ENCODE measurements around the gene P2RX4.
A peak's percentile ranks its signal among the peaks of the same experiment; 100 is the strongest.
"Not testable (repeated sequence)": the region's sequence is repeated elsewhere in the genome, so short reads cannot be mapped to it uniquely, and the experiment has no call there.

Gene P2RX4

DNA sequence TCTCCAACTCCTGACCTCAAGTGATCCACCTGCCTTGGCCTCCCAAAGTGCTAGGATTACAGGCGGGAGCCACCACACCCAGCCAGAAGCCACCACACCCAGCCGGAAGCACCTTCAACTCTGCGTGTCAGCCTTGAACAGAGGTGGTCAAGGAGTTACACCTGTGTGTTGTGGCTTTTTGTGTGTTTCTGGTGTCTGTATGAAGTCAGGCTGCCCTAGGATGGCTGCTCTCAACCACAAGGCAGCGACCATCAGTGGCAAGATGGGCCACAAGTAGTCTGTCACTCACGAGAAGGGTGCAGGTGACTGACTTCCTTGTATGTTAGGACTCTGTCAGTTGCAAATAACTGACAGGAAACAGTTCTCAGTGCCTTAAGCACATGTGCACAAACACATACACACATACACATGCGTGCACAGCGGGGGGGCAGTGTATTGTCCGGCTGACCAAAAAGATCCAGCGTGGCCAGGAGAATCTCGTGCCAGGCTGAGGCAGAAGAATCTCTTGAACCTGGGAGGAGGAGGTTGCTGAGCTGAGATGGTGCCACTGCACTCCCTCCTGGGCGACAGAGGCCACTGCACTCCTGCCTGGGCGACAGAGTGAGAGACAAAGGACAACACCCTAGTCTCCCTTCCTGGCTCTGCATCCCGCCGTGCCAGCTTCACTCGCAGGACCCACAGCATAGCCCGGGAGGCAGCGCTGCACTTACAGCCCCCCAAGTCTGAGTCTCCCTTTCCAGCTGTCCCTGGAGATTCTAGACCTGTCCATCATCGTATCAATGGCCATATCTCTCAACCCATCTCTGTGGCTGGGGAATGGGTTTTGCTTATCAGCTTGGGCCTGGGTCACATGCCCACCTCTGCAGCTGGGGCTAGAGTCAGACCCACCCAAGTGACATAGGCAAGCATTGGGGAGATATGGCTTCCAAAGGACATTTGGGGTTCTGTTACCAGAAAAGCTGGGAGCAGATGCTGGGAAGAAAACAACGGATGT lies 13.7 kb downstream of the P2RX4 start:
- DNase-seq (ENCODE audit: low read depth, low spot score), result no peak
- Histone ChIP-seq H3K36me3 (ENCODE audit: insufficient read depth, insufficient read length, low read length) (peaks cover 28% of the 10 kb centered on the region), H3K9me3 (ENCODE audit: insufficient read depth, low read length) (no peaks in the 10 kb centered on the region)

DNA sequence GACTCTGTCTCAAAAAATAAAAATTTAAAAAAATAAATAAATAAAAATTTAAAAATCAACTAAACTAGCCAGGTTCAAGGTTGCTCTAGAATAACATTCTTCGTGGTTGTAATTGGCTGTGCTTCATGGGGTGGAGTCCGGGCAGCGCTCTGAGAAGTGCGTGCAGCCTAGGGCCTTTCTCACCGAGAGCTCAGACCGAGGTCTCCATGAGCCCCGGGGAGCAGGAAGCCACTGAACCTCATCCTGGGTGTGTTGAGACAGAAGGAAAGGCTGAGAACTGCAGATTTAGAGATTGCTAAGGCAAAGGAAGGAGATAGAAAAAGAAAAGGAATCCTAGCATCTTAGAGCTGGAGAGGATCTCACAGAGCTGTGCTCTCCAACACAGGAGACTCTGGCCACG lies 14.7 kb downstream of the P2RX4 start:
- DNase-seq (ENCODE audit: low read depth, low spot score), result no peak
- H3K36me3 ChIP-seq (ENCODE audit: insufficient read depth, insufficient read length, low read length), result peaks cover 32% of the 10 kb centered on the region
- H3K4me1 ChIP-seq (ENCODE audit: insufficient read depth, insufficient read length), result no peaks in the 10 kb centered on the region
- no peaks in the 10 kb centered on the region for H3K9me3 ChIP-seq (ENCODE audit: insufficient read depth, low read length)
- no peak overlapping the region for H3K4me3 ChIP-seq (ENCODE audit: insufficient read length, low read depth)
- H3K9ac ChIP-seq (ENCODE audit: insufficient read length, low read depth), result no peak overlapping the region
- no peaks in the 10 kb centered on the region for H3K27me3 ChIP-seq (ENCODE audit: insufficient read depth, insufficient read length)
- no peak for TF ChIP-seq ZNF274 (IDR thresholded peaks at IDR 0.05; ENCODE audit: low read depth, low read length)
- TF ChIP-seq SUZ12 (IDR thresholded peaks at IDR 0.05; ENCODE audit: extremely low read depth, insufficient read depth, insufficient read length), result no peak
- TF ChIP-seq YY1 (IDR thresholded peaks at IDR 0.05; ENCODE audit: insufficient read depth, insufficient read length), result no peak

More for the DNA sequence above, 13.7 kb downstream of the P2RX4 start:
- H3K4me3 ChIP-seq (ENCODE audit: insufficient read length, low read depth), result no peak overlapping the region
- H3K4me1 ChIP-seq (ENCODE audit: insufficient read depth, insufficient read length), result no peaks in the 10 kb centered on the region
- H3K27me3 ChIP-seq (ENCODE audit: insufficient read depth, insufficient read length), result no peaks in the 10 kb centered on the region
- H3K9ac ChIP-seq (ENCODE audit: insufficient read length, low read depth), result no peak overlapping the region
- TF ChIP-seq YY1 (IDR thresholded peaks at IDR 0.05; ENCODE audit: insufficient read depth, insufficient read length) (no peak), SUZ12 (IDR thresholded peaks at IDR 0.05; ENCODE audit: extremely low read depth, insufficient read depth, insufficient read length) (no peak), ZNF274 (IDR thresholded peaks at IDR 0.05; ENCODE audit: low read depth, low read length) (no peak)

DNA sequence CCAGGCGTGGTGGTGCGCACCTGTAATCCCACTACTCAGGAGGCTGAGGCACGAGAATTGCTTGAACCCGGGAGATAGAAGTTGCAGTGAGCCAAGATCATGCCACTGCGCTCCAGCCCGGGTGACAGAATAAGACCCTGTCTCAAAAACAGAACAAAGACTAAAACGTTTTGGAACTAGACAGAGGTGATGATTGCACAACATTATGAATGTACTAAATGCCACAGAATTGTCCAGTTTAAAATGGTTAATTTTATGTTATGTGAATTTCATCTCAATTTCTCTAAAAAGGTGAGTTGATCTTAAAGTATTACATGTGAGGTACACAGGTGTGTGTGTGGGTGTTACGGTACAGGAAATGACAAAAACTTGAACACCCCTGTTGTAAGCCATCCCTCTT lies 16.5 kb downstream of the P2RX4 start:
- Histone ChIP-seq H3K4me1 (ENCODE audit: insufficient read depth, insufficient read length) (peaks cover 2% of the 10 kb centered on the region), H3K4me3 (ENCODE audit: insufficient read length, low read depth) (no peak overlapping the region), H3K9me3 (ENCODE audit: insufficient read depth, low read length) (no peaks in the 10 kb centered on the region), H3K36me3 (ENCODE audit: insufficient read depth, insufficient read length, low read length) (peaks cover 38% of the 10 kb centered on the region), H3K9ac (ENCODE audit: insufficient read length, low read depth) (no peak overlapping the region), H3K27me3 (ENCODE audit: insufficient read depth, insufficient read length) (no peaks in the 10 kb centered on the region)
- TF ChIP-seq ZNF274 (IDR thresholded peaks at IDR 0.05; ENCODE audit: low read depth, low read length), result no peak
- TF ChIP-seq SUZ12 (IDR thresholded peaks at IDR 0.05; ENCODE audit: extremely low read depth, insufficient read depth, insufficient read length), result no peak
- no peak for TF ChIP-seq YY1 (IDR thresholded peaks at IDR 0.05; ENCODE audit: insufficient read depth, insufficient read length)
- no peak for DNase-seq (ENCODE audit: low read depth, low spot score)

DNA sequence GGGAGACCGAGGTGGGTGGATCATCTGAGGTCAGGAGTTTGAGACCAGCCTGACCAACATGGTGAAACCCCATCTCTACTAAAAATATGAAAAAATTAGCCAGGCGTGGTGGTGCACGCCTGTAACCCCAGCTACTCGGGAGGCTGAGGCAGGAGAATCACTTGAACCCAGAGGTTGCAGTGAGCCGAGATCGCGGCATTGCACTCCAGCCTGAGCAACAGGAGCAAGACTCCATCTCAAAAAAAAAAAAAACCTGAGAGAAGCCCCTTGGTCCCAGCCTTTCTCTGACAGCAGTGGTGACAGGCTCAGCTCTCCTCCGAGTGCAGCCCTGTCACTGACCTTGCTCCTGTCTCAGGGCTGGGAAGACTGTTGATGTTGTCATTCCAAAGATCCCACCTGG lies 16.9 kb downstream of the P2RX4 start:
- H3K36me3 ChIP-seq (ENCODE audit: insufficient read depth, insufficient read length, low read length), result peaks cover 40% of the 10 kb centered on the region
- H3K4me3 ChIP-seq (ENCODE audit: insufficient read length, low read depth); H3K4me1 ChIP-seq (ENCODE audit: insufficient read depth, insufficient read length); H3K9me3 ChIP-seq (ENCODE audit: insufficient read depth, low read length); H3K9ac ChIP-seq (ENCODE audit: insufficient read length, low read depth); DNase-seq (ENCODE audit: low read depth, low spot score); H3K27me3 ChIP-seq (ENCODE audit: insufficient read depth, insufficient read length): not testable (repeated sequence)

DNA sequence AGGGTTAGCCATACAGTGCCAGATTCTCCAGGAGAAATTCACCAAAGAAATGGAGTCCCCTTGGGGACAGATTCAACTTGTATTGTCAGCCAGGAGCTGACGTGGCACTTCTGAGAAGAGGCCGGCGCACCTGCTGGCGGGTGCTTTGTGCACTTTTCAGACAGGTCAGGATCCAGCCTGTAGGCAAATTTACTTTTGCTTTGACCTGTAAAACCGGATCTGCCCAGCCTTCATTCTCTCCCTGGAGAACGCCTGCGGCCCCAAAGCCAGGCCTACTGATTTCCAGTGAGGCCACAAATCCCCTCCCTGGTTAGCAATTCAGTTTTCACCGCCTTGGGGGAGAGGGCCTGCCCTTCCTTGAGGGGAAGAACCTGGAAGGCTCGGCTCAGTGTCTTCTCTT lies 17.4 kb downstream of the P2RX4 start:
- H3K36me3 ChIP-seq (ENCODE audit: insufficient read depth, insufficient read length, low read length), result peaks cover 44% of the 10 kb centered on the region
- no peak for DNase-seq (ENCODE audit: low read depth, low spot score)
- no peak overlapping the region for H3K9ac ChIP-seq (ENCODE audit: insufficient read length, low read depth)
- TF ChIP-seq SUZ12 (IDR thresholded peaks at IDR 0.05; ENCODE audit: extremely low read depth, insufficient read depth, insufficient read length) (no peak), YY1 (IDR thresholded peaks at IDR 0.05; ENCODE audit: insufficient read depth, insufficient read length) (no peak), ZNF274 (IDR thresholded peaks at IDR 0.05; ENCODE audit: low read depth, low read length) (no peak)
- no peaks in the 10 kb centered on the region for H3K9me3 ChIP-seq (ENCODE audit: insufficient read depth, low read length)
- H3K27me3 ChIP-seq (ENCODE audit: insufficient read depth, insufficient read length), result no peaks in the 10 kb centered on the region
- peaks cover 2% of the 10 kb centered on the region for H3K4me1 ChIP-seq (ENCODE audit: insufficient read depth, insufficient read length)
- H3K4me3 ChIP-seq (ENCODE audit: insufficient read length, low read depth), result no peak overlapping the region

DNA sequence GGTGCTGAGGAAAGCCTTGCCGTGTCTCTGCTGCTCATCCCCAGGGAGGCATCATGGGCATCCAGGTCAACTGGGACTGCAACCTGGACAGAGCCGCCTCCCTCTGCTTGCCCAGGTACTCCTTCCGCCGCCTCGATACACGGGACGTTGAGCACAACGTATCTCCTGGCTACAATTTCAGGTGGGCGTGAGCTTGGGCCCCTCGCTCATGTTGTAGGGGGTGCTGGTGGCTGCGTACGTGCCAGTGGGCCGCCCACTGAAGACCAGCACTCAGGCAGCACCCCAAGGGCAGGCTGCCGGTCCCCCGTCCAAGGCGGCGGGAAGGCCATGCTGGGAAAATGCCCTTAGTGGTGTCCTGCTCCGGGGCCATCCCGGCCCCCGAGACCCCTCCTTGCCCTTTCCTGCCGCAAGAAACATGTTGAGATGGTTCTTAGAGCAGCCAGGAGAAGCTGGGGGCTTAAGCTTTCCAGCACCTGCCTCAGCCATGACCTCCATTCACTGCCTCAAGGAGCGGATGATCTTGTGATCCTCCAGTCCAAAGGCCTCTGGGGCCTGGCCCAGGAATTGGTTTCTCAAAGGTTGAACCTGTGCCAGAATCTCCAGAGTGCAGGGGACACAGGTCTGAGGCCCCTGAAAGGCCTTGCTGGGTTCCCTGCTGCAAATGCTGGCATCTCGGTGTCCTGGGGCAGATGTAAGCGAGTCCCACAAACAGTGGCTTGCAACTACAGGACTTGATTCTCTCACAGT lies 19.2 kb downstream of the P2RX4 start:
- DNase-seq (ENCODE audit: low read depth, low spot score), result no peak
- no peak for TF ChIP-seq YY1 (IDR thresholded peaks at IDR 0.05; ENCODE audit: insufficient read depth, insufficient read length)
- TF ChIP-seq ZNF274 (IDR thresholded peaks at IDR 0.05; ENCODE audit: low read depth, low read length), result no peak
- no peak for TF ChIP-seq SUZ12 (IDR thresholded peaks at IDR 0.05; ENCODE audit: extremely low read depth, insufficient read depth, insufficient read length)
- no peak overlapping the region for H3K4me3 ChIP-seq (ENCODE audit: insufficient read length, low read depth)

DNA sequence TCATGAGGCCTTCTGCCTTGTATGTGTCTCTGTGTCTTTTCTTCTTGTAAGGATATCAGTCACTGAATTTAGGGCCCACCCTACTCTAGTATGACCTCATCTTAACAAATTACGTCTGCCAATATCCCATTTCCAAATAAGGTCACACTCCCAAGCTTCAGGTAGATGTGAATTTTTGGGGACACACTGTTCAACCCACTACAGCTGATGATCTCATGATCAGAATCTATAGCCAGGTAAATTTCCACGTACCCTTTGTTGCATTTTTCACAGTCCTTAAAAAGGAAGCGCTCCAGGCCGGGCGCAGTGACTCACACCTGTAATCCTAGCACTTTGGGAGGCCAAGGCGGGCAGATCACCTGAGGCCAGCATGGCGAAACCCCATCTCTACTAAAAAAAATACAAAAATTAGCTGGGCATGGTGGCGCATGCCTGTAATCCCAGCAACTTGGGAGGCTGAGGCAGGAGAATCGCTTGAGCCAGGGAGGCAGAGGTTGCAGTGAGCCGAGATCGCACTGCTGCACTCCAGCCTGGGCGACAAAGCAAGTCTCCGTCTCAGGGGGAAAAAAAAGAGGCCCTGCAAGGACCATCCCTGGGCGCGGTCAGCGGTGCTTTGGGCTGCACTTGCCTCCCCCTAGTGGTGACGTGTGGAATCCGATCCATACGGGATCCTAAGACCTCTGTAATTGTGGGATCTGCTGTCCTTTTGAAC lies 20.1 kb downstream of the P2RX4 start:
- not testable (repeated sequence) for H3K9ac ChIP-seq (ENCODE audit: insufficient read length, low read depth); H3K4me3 ChIP-seq (ENCODE audit: insufficient read length, low read depth)

More for the DNA sequence above, 19.2 kb downstream of the P2RX4 start:
- peak overlapping the region; percentile 23 for H3K9ac ChIP-seq (ENCODE audit: insufficient read length, low read depth)
- no peaks in the 10 kb centered on the region for H3K9me3 ChIP-seq (ENCODE audit: insufficient read depth, low read length)
- H3K36me3 ChIP-seq (ENCODE audit: insufficient read depth, insufficient read length, low read length), result peaks cover 48% of the 10 kb centered on the region
- H3K4me1 ChIP-seq (ENCODE audit: insufficient read depth, insufficient read length), result peaks cover 2% of the 10 kb centered on the region
- no peaks in the 10 kb centered on the region for H3K27me3 ChIP-seq (ENCODE audit: insufficient read depth, insufficient read length)

More for the DNA sequence above, 20.1 kb downstream of the P2RX4 start:
- not testable (repeated sequence) for H3K9me3 ChIP-seq (ENCODE audit: insufficient read depth, low read length); H3K27me3 ChIP-seq (ENCODE audit: insufficient read depth, insufficient read length); H3K4me1 ChIP-seq (ENCODE audit: insufficient read depth, insufficient read length)
- peaks cover 48% of the 10 kb centered on the region for H3K36me3 ChIP-seq (ENCODE audit: insufficient read depth, insufficient read length, low read length)
- DNase-seq (ENCODE audit: low read depth, low spot score), result peak; percentile 90
